Measurements from ENCODE around the gene NAALADL2.
"Not testable (repeated sequence)": the region's sequence is repeated elsewhere in the genome, so short reads cannot be mapped to it uniquely, and the experiment has no call there.

The NAALADL2 gene

DNA sequence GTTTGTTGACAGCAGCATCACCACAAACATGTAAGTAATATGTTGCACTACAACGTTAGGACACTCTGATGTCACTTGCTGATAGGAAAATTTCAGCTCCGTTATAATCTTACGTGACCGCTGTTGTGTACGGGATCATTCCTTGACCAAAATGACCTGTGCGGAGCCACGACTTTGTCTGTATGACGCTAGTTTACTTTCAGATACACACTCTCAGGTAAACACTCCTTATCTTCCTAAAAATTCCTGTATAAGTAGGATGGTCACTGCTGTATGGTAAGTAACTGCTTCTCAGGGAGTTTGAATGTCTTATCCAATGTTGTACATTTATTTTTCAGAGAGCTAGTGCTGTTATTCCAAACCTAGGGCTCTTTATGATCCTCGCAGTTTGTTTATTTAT lies 410.3 kb downstream of the NAALADL2 start:
- Mint-ChIP-seq H3K27me3 (no peaks in the 10 kb centered on the region), H3K4me1 (ENCODE audit: low read depth) (no peaks in the 10 kb centered on the region), H3K27ac (no peak overlapping the region), H3K9me3 (no peaks in the 10 kb centered on the region), H3K4me3 (no peak overlapping the region), H3K36me3 (ENCODE audit: low read depth) (no peaks in the 10 kb centered on the region)

DNA sequence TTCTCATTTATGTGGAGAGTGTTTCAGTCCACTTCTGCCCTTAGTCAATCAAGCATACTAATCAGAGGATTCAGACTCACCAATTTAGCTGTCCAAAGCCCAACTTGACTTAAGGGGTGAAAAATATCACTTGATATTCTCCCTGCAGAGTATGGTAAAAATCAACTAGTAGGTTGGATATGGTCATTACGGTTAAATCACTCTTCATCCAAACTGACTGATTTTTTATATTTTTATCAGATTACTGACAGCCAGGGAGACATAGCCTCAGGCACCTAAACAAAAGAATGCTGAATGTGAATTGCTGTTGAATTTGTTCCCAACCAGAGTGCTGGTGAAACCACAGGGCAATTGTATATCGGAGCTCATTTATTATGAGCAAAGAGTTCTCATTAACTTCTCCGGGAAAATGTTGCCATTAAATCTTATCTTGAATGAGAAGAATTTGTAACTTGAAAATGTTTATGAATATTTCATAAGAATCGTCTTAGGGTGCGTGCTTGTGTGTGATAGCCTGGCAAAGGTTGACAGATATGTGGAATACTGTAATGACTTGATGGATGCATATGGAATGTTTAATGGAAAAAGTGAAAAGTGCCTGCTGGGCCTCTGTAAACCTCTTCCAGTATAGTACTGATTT lies 411.2 kb downstream of the NAALADL2 start:
- Mint-ChIP-seq H3K4me3 (no peak overlapping the region), H3K9me3 (no peaks in the 10 kb centered on the region), H3K27me3 (no peaks in the 10 kb centered on the region), H3K36me3 (ENCODE audit: low read depth) (no peaks in the 10 kb centered on the region), H3K27ac (no peak overlapping the region), H3K4me1 (ENCODE audit: low read depth) (no peaks in the 10 kb centered on the region)

DNA sequence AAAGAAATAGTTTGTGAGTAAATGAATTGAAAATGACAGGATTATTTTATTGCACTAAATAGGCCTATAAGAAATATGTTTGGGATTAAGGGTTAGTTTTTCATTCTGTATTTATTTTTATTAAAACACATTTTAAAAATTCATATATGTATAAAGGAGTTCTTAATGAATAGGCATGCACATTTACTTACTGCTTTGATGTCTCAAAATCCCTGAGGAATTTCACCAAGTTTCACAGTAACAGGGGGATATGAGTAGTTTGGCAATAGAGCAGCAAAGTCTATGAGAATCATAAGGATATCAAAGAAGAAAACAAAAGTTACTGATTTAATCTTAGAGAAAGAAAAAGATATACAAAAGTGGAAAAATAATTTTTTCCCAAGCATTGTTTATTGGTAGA lies 411.7 kb downstream of the NAALADL2 start:
- Mint-ChIP-seq H3K4me3 (no peak overlapping the region), H3K4me1 (ENCODE audit: low read depth) (no peaks in the 10 kb centered on the region), H3K27ac (no peak overlapping the region), H3K27me3 (no peaks in the 10 kb centered on the region), H3K9me3 (no peaks in the 10 kb centered on the region), H3K36me3 (ENCODE audit: low read depth) (no peaks in the 10 kb centered on the region)

DNA sequence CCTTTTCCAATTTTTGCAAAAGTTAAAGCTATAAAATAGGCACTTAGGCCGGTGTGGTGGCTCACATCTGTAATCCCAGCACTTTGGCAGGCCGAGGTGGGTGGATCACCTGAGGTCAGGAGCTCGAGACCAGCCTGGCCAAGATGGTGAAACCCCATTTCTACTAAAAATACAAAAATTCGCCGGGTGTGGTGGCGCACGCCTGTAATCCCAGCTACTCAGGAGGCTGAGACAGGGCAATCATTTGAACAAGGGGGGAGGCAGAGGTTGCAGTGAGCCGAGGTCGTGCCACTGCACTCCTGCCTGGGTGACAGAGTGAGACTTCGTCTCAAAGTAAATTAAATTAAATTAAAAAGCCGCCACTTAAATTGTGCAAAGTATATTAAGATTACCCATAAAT lies 412.3 kb downstream of the NAALADL2 start:
- not testable (repeated sequence) for H3K4me3 Mint-ChIP-seq; H3K27ac Mint-ChIP-seq; H3K36me3 Mint-ChIP-seq (ENCODE audit: low read depth); H3K27me3 Mint-ChIP-seq; H3K9me3 Mint-ChIP-seq; H3K4me1 Mint-ChIP-seq (ENCODE audit: low read depth)

DNA sequence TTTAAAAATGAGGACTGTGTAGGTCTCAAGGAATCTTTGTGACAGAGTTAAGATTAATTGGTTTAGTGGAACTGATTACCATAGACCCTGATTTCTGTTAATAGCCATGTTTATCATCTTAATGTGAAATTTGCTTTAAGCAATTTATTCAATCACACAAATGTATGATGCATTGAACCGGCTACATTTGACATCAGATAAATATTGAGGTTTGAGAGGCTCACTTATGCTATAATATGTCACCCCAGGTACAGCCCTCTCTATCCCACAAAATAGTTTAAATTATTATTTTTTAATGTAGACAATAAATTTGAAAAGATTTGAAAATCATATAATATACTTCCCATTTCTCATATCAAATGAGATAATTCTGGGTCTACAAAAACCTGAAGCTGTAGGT lies 413.3 kb downstream of the NAALADL2 start:
- no peaks in the 10 kb centered on the region for H3K27me3 Mint-ChIP-seq
- no peaks in the 10 kb centered on the region for H3K36me3 Mint-ChIP-seq (ENCODE audit: low read depth)
- H3K9me3 Mint-ChIP-seq: no peaks in the 10 kb centered on the region
- H3K4me3 Mint-ChIP-seq: no peak overlapping the region
- no peak overlapping the region for H3K27ac Mint-ChIP-seq
- no peaks in the 10 kb centered on the region for H3K4me1 Mint-ChIP-seq (ENCODE audit: low read depth)

DNA sequence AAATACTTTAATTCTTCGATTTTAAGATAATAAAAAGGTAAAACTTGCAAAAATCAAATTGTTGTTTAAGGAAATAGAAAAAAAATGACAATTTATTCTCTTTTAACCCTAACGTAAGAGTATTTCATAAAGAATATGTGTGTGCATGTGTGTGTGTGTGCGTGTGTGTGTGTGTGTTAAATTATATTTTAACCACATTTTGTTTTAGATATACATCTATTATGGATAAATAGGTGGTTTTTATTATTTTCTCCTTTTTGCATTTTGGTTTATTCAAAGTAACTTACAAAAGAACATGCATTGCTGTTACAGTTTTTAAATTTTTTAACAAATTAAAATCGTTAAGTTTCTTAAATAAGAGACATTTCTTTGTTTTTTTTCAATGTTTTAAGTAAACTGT lies 414.4 kb downstream of the NAALADL2 start:
- no peaks in the 10 kb centered on the region for H3K9me3 Mint-ChIP-seq
- no peaks in the 10 kb centered on the region for H3K27me3 Mint-ChIP-seq
- H3K4me1 Mint-ChIP-seq (ENCODE audit: low read depth): no peaks in the 10 kb centered on the region
- H3K4me3 Mint-ChIP-seq: no peak overlapping the region
- no peak overlapping the region for H3K27ac Mint-ChIP-seq
- no peaks in the 10 kb centered on the region for H3K36me3 Mint-ChIP-seq (ENCODE audit: low read depth)

DNA sequence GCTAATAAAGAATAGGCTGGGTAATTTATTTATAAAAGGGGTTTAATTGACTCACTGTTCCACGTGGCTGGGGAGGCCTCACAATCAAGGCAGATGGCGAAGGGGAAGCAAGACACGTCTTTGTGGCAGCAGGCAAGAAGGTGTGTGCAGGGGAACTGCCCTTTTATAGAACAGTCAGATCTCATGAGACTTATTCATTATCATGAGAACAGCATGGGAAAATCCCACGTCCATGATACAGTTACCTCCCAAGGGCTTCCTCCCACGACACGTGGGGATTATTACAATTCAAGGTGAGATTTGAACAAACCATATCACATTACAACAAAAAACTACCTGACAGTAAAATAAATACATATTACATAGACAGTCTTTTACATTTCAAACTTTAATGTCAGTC lies 414.9 kb downstream of the NAALADL2 start:
- no peaks in the 10 kb centered on the region for H3K36me3 Mint-ChIP-seq (ENCODE audit: low read depth)
- no peaks in the 10 kb centered on the region for H3K9me3 Mint-ChIP-seq
- no peaks in the 10 kb centered on the region for H3K27me3 Mint-ChIP-seq
- no peaks in the 10 kb centered on the region for H3K4me1 Mint-ChIP-seq (ENCODE audit: low read depth)
- H3K4me3 Mint-ChIP-seq: no peak overlapping the region
- H3K27ac Mint-ChIP-seq: no peak overlapping the region

DNA sequence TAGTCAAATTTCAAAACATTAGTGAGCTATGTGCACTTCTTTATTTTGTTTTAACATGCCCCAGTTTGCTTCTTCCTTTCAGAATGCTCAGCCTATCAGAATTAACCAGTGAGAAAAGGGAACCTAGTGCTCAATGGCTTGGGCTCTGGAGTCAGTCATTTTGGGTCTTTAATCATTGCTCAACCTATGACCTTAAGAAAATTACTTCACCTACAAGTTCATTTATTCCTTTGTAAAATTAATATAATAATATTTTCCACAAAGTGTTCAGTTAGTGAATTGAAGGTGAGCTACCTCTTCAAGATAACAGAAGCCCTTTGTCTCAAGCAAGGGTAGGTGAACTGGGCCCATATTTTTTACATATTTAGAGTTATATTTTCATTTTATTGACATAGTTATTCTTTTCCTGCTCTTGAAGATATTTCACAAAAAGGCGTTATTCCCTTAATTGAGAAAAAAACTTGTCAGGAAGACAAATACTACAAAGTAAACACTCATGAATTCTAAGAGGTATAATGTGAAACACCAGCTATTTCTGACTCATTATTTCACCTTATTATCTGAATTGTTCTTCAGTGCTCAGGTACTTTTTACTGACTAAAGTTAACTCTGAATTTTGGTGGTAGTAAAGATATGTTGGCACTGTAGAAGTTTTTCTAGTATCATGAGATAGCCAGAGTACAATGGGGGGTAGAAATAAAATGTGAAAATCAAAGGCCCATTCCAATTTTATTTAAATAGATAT lies 415.5 kb downstream of the NAALADL2 start:
- Mint-ChIP-seq H3K27me3 (no peaks in the 10 kb centered on the region), H3K9me3 (no peaks in the 10 kb centered on the region), H3K27ac (no peak overlapping the region), H3K4me1 (ENCODE audit: low read depth) (no peaks in the 10 kb centered on the region), H3K4me3 (no peak overlapping the region), H3K36me3 (ENCODE audit: low read depth) (no peaks in the 10 kb centered on the region)

DNA sequence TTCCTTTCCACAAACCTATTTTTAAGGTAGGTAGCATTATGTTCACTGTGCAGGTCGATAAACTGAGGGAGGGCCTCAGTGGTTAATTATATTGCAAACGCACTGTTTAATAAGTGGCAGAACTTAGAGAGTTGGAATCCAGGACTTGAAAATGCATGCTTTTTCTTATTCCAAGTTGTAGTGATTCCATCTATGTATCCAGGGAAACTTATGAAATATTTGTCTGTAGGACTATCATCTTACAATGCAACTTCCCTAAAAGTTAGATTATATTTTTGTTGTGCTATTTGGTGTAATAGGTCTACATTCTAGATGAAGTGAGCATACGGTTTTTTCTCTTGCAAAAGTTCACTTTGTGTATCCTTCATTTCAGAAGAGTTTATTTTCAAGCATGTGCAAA lies 419.5 kb downstream of the NAALADL2 start:
- H3K27ac Mint-ChIP-seq: no peak overlapping the region
- H3K4me1 Mint-ChIP-seq (ENCODE audit: low read depth): no peaks in the 10 kb centered on the region
- no peaks in the 10 kb centered on the region for H3K36me3 Mint-ChIP-seq (ENCODE audit: low read depth)
- H3K9me3 Mint-ChIP-seq: no peaks in the 10 kb centered on the region
- no peaks in the 10 kb centered on the region for H3K27me3 Mint-ChIP-seq
- no peak overlapping the region for H3K4me3 Mint-ChIP-seq

DNA sequence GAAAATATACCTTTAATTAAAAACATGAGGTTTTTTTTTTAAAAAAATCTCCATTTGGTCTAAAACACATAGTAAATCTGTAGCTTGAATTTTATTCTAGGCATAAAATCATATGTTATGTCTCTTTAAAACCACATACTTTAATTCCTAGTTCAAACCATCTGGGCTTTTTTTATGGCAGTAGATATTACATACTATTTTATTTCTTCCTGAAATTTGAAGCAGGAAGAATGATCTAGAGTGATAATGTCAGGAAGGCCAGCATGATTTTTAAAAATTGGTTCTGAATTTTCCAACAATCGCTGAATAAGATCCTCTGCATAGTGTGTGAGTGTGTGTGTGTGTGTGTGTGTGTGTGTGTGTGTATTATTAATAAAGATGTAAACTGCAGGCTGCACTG lies 420.3 kb downstream of the NAALADL2 start:
- Mint-ChIP-seq H3K27me3 (no peaks in the 10 kb centered on the region), H3K36me3 (ENCODE audit: low read depth) (no peaks in the 10 kb centered on the region), H3K4me3 (no peak overlapping the region), H3K4me1 (ENCODE audit: low read depth) (no peaks in the 10 kb centered on the region), H3K9me3 (no peaks in the 10 kb centered on the region), H3K27ac (no peak overlapping the region)

DNA sequence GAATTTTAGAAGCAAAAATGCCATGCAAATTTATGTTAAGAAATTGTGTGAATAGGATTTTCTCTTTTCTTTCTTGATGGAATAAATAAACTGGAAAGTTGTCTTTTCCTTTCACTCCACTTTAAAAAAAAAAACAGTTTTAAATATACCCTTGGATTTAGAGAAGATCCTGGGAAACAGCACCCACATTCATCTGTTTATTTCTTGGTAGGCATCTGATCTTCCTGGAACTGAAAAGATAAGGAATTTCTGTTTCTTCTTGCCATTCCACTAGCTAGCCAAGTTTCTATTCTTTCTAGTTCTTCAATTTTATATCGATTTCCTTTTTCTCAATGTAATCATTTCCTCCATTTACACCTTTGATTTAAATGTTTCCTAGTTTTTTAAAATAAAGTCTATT lies 420.8 kb downstream of the NAALADL2 start:
- Mint-ChIP-seq H3K9me3 (no peaks in the 10 kb centered on the region), H3K27ac (no peak overlapping the region), H3K4me3 (no peak overlapping the region), H3K27me3 (no peaks in the 10 kb centered on the region), H3K36me3 (ENCODE audit: low read depth) (no peaks in the 10 kb centered on the region), H3K4me1 (ENCODE audit: low read depth) (no peaks in the 10 kb centered on the region)

DNA sequence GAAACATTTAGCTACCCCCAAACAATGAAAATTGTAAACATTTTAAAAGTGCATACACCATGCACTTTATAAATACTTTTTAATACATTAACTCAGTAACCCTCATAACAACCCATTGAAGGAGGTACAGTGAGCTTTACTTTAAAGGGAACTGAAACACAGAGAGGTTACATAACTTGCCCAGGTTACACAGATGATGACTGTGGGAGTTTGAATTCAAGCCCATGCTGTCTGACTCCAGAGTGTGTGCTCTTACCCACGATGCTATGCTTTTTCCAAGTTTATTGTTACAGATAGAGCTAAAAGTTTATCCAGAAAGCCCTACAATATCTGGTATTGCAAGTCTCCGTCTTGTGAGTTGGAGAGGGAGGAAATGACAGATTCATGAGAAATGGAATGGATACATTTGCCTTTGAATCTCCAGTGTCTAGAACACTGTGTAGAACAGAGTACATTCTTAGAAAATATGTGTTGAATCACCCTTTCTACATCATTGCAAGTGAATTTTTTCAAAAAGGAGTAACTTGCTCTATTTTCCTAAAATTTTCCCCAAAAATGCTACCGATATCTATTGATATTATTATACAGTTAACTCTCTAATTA lies 428.3 kb downstream of the NAALADL2 start:
- Mint-ChIP-seq H3K9me3 (no peaks in the 10 kb centered on the region), H3K36me3 (ENCODE audit: low read depth) (no peaks in the 10 kb centered on the region), H3K4me1 (ENCODE audit: low read depth) (no peaks in the 10 kb centered on the region), H3K4me3 (no peak overlapping the region), H3K27ac (no peak overlapping the region), H3K27me3 (no peaks in the 10 kb centered on the region)

DNA sequence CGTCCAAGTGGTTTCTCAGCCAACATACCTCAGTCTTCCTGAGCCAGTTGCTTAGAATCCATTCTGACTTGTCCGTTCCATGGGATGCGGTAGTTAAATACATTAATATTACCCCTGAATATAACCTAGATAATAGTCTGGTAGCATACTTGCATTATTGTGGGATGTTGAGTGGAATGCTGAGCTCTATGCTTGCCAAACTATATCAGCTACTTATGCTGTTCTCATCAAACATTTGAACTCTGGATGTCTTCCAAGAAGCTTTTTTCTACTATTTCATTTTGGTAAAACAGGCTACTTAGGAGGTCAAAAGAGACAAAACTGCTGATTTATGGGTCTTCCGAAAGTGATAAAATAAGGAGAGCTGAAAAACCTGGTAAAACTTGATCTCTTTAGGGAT lies 429.5 kb downstream of the NAALADL2 start:
- Mint-ChIP-seq H3K27ac (no peak overlapping the region), H3K9me3 (no peaks in the 10 kb centered on the region), H3K27me3 (no peaks in the 10 kb centered on the region), H3K4me3 (no peak overlapping the region), H3K36me3 (ENCODE audit: low read depth) (no peaks in the 10 kb centered on the region), H3K4me1 (ENCODE audit: low read depth) (no peaks in the 10 kb centered on the region)

DNA sequence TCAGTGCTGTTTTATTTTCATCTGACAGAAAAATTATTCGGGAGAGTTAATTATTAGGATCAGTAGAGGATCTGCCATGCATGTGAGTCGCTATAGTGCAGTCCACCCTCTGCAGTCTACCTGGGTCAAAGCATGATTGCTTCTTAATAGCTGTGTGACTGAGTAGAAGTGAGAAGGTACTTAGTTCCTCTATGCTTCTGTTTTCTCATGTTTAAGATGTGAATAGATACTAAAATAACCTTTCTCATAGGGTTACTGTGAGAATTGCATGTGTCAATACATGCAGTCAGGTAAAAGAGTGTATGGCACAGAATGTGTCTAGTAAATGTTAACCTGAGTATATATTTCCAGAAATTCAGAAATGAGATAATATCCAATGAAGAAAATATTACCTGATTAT lies 435.7 kb downstream of the NAALADL2 start:
- Mint-ChIP-seq H3K27me3 (no peaks in the 10 kb centered on the region), H3K27ac (no peak overlapping the region), H3K9me3 (no peaks in the 10 kb centered on the region), H3K36me3 (ENCODE audit: low read depth) (no peaks in the 10 kb centered on the region), H3K4me1 (ENCODE audit: low read depth) (no peaks in the 10 kb centered on the region), H3K4me3 (no peak overlapping the region)

DNA sequence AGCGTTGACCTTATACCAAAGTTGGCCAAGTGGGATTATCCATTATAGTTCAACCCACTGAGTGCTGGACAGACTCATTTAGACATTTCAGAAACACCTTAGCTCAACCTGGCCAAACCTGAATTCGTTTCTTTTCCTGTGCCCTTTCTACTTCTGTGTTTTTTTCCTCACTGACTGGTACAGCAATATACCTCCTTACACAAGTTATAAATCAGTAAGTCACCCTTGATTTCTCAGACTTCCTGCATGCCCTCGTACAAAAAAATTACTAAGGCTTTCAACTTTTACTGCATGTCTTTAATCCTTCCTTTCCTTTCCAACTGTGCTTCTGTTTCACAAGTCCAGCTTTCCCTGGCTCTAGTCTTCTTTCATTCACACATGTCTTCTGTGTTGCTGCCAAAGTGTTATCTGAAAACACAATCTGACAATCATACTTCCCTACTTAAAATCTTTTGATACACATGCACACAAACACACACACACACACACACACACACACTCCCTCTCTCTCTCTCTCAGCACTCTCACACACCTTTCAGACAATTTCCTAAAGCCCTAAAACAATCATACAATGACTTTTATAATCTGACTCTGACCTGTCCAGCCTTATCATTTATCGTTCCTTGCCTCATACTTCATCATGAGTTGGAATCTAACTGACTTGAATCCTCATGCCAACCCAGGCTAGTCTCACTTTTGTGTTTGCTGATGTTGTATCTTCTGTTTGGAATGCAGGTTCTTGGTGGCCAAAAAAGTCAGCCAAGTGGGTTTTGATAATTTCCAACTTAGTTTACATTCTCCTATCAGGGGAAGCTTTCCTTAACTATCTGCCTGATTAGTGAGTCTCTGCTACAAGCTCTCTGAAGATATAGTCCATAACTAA lies 436.4 kb downstream of the NAALADL2 start:
- Mint-ChIP-seq H3K9me3 (no peaks in the 10 kb centered on the region), H3K27ac (no peak overlapping the region), H3K36me3 (ENCODE audit: low read depth) (no peaks in the 10 kb centered on the region), H3K27me3 (no peaks in the 10 kb centered on the region), H3K4me3 (no peak overlapping the region), H3K4me1 (ENCODE audit: low read depth) (no peaks in the 10 kb centered on the region)

Measured in stimulated activated naive CD8-positive, alpha-beta T cell treated with anti-CD3 and anti-CD28 coated beads, Interleukin-15, Interleukin-2, amounts not matched to agents 100 ng/mL and 50 ng/mL, for 24 hours (primary cell).